ENCODE data around the gene NFAT5.

Gene NFAT5

DNA sequence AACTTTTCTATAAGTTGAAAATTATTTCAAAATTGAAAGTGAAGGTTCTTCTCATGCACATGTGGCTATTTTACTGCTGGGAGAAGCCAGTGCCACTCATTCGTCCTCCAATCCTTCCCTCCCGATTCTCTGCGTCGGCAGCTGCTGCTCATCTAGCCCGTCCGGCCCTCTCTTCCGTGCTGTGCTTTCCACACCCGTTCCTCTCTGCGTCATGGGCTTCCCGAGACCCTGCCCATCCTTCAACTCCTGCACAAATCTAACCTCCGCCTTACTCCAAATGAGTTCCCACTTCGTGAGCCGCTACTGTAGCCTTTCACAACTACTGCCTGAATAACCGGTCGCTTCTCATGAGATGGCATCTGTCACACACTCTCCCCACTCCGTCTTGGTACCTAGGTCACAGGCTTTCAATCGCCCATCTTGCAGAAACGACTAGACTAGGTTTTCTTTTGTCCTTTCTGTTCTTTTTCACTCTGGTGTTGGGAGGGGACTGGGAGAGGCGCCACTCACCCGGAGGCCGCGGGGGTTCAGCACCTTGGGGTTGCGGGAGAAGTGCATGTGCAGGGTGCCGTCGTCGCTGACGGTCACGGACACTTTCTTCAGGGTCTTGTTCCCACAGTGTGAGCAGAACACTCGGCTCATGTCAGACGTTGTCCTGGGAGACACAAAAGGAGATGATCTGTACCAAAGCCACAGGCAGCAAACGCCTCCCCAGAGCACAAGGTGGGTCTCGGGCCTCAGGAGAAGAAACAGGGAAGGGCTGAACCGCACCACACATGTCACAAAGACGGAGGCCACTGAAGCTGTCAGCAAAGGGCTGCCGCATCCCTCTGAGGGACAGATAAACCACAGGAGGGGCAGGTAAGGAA, 178.8 kb downstream of the NFAT5 start:
- no peak for DNase-seq (ENCODE audit: extremely low read depth, low read depth)
- H3K4me3 ChIP-seq (replicated peaks; ENCODE audit: low read depth, low read length) = no peak overlapping the region
- TF ChIP-seq, protein P1, sequence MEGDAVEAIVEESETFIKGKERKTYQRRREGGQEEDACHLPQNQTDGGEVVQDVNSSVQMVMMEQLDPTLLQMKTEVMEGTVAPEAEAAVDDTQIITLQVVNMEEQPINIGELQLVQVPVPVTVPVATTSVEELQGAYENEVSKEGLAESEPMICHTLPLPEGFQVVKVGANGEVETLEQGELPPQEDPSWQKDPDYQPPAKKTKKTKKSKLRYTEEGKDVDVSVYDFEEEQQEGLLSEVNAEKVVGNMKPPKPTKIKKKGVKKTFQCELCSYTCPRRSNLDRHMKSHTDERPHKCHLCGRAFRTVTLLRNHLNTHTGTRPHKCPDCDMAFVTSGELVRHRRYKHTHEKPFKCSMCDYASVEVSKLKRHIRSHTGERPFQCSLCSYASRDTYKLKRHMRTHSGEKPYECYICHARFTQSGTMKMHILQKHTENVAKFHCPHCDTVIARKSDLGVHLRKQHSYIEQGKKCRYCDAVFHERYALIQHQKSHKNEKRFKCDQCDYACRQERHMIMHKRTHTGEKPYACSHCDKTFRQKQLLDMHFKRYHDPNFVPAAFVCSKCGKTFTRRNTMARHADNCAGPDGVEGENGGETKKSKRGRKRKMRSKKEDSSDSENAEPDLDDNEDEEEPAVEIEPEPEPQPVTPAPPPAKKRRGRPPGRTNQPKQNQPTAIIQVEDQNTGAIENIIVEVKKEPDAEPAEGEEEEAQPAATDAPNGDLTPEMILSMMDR (IDR thresholded peaks at IDR 0.05; ENCODE audit: low read depth, low read length, missing control alignments) = no peak

DNA sequence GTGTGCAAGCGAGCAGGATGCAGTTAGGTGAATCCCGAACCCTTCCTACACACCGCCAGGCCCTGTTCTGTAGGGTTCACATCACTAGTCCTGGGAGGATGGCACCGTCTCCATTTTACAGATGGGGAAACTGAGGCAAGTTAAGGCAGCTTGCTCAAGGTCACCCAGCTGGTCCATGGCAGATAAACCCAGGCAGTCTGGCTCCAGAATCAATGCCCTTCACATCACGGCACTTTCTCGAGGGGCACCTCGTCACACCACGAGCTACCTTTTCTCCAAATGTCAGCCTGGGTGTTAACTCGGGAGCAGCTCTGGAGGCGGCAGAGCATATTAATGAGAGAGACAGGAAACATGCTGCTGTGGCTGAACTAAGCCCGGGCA, 179.5 kb downstream of the NFAT5 start:
- TF ChIP-seq, protein P1 (IDR thresholded peaks at IDR 0.05; ENCODE audit: low read depth, low read length, missing control alignments) = no peak
- no peak for DNase-seq (ENCODE audit: extremely low read depth, low read depth)

DNA sequence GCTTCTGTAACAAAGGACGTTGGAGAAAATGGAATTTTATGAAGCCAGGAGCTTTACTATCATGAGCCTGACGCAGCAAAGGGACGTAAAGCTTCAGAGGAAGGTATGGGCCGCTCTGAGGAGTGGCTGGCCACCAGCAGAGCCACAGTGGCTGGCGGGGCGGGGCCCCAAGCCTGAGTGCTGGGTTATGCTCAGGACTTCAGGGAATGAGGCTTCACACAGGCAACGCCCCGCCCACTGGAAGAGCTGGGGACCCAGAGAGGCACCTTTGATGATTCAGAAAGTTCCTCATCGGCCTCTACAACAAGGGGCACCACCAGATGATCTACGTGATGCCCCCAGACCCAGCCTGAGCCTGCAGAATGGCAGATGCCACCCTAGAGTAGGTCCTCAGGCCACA, 180.2 kb downstream of the NFAT5 start:
- DNase-seq (ENCODE audit: extremely low read depth, low read depth) = no peak
- no peak overlapping the region for H3K4me3 ChIP-seq (replicated peaks; ENCODE audit: low read depth, low read length)
- TF ChIP-seq, protein P1 (IDR thresholded peaks at IDR 0.05; ENCODE audit: low read depth, low read length, missing control alignments) = no peak

More for the DNA sequence above, 179.5 kb downstream of the NFAT5 start:
- no peak overlapping the region for H3K4me3 ChIP-seq (replicated peaks; ENCODE audit: low read depth, low read length)

DNA sequence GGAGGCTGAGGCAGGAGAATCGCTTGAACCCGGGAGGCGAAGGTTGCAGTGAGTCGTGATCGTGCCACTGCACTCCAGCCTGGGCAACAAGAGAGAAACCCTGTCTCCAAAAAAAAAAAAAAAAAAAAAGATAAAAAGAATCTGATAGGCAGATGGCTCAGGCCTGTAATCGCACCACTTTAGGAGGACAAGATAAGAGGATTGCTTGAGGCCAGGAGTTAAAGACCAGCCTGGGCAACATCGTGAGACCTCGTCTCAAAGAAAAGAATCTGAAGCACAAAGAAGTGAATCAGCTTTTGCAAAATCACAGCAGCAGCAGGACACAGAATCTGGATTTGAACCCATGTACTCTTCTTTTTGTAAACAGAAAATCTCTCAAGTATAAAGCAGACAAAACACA, 181.3 kb downstream of the NFAT5 start:
- TF ChIP-seq, protein P1 (IDR thresholded peaks at IDR 0.05; ENCODE audit: low read depth, low read length, missing control alignments) = no peak

DNA sequence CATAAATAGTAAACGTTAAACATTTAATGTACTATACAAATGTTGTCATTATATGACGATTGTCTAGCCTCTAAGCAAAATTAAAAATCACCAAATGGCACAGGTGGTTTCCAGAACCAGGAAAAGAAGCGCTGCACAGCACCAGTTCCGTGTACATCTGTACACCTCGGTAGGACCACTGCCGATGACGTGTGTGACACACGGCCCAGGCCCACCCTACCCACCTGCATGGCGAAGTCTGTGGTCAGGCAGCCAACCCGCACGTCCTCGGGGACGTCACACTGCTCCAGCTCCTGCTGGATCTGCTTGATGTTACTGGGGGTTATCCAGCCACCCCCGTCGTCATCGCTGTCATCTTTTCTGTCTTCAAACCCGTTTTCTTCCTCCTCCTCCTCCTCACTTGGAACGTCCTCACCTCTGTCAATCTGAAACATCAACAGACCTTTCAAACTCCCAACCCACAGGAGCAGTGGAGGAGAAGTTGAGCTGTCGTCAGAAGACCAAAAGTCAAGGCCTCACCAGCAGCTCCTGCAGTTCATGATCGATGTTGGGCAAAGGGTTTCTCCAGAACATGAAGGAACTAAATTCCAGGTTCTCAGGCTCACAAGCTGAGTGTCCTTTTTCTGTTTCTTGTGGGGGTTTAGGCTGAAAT, 183.1 kb downstream of the NFAT5 start:
- TF ChIP-seq, protein P1 (IDR thresholded peaks at IDR 0.05; ENCODE audit: low read depth, low read length, missing control alignments) = no peak
- no peak overlapping the region for H3K4me3 ChIP-seq (replicated peaks; ENCODE audit: low read depth, low read length)
- no peak for DNase-seq (ENCODE audit: extremely low read depth, low read depth)

More for the DNA sequence above, 181.3 kb downstream of the NFAT5 start:
- no peak overlapping the region for H3K4me3 ChIP-seq (replicated peaks; ENCODE audit: low read depth, low read length)
- no peak for DNase-seq (ENCODE audit: extremely low read depth, low read depth)

- TF ChIP-seq, protein P1 (IDR thresholded peaks at IDR 0.05; ENCODE audit: low read depth, low read length, missing control alignments) = no peak
- no peak for DNase-seq (ENCODE audit: extremely low read depth, low read depth)
- H3K4me3 ChIP-seq (replicated peaks; ENCODE audit: low read depth, low read length) = peak overlapping the region; percentile 99
These were observed 188.3 kb downstream of the NFAT5 start for GRCh38 chr16:69754143-69754468.
